ENCODE measurements around the gene FEV.

FEV gene

DNA sequence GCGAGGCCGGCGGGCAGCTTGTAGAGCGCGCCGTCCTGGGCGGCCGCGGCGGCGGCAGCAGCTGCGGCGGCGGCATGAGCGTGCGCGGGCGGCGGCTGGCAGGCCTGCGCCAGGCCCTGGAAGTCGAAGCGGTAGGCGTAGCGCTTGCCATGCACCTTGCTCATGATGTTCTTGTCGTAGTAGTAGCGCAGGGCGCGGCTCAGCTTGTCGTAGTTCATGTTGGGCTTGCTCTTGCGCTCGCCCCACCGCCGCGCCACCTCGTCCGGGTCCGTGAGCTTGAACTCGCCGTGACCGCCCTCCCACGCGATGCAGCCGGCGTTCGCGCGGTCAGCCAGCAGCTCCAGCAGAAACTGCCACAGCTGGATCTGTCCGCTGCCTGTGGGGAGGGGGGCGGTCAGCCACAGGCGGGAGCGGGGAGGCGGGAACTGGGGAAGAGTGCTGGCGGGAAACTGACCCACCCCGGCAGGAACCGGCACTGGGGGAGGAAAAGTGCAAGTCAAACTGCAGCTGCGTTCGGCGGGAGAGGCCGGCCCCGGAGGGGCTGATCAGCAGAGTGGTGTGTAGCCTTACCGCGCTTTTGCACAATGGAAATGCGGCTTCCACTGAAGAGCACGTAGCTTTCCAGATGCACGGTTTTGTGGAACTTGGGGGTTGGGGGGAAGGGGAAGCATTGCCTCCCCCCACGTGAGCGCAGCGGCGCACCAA, 3.0 kb downstream of the FEV start:
- TF ChIP-seq, protein P1, sequence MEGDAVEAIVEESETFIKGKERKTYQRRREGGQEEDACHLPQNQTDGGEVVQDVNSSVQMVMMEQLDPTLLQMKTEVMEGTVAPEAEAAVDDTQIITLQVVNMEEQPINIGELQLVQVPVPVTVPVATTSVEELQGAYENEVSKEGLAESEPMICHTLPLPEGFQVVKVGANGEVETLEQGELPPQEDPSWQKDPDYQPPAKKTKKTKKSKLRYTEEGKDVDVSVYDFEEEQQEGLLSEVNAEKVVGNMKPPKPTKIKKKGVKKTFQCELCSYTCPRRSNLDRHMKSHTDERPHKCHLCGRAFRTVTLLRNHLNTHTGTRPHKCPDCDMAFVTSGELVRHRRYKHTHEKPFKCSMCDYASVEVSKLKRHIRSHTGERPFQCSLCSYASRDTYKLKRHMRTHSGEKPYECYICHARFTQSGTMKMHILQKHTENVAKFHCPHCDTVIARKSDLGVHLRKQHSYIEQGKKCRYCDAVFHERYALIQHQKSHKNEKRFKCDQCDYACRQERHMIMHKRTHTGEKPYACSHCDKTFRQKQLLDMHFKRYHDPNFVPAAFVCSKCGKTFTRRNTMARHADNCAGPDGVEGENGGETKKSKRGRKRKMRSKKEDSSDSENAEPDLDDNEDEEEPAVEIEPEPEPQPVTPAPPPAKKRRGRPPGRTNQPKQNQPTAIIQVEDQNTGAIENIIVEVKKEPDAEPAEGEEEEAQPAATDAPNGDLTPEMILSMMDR (IDR thresholded peaks at IDR 0.05; ENCODE audit: borderline replicate concordance, insufficient read depth, low read depth, low read length) = no peak
- no peak overlapping the region for H3K4me3 ChIP-seq (ENCODE audit: low read depth, low read length)

DNA sequence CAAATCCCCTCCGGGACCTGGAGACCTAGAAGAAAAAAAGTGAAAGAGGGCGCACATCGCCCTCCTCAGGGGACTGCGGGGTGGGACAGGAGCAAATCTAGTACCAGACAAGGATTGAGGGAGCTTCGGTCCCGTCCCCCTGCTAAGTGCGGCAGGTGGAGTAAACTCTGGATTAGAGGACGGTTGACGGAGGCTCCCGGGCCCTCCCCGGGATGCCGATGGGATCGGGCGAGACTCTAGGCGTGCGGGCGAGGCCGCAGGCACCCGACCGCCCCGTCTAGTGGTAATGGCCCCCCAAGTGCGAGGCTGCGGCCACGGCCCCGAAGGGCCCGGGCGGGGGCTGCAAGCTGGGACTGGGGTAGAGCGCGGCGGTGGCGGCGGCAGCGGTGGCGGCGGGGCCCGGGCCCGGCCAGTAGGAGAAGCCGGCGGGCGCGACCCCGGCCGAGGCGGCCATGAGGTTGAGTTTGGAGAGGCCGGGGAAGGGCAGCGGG, 3.5 kb downstream of the FEV start:
- H3K4me3 ChIP-seq (ENCODE audit: low read depth, low read length) = no peak overlapping the region
- TF ChIP-seq, protein P1 (IDR thresholded peaks at IDR 0.05; ENCODE audit: borderline replicate concordance, insufficient read depth, low read depth, low read length) = no peak

DNA sequence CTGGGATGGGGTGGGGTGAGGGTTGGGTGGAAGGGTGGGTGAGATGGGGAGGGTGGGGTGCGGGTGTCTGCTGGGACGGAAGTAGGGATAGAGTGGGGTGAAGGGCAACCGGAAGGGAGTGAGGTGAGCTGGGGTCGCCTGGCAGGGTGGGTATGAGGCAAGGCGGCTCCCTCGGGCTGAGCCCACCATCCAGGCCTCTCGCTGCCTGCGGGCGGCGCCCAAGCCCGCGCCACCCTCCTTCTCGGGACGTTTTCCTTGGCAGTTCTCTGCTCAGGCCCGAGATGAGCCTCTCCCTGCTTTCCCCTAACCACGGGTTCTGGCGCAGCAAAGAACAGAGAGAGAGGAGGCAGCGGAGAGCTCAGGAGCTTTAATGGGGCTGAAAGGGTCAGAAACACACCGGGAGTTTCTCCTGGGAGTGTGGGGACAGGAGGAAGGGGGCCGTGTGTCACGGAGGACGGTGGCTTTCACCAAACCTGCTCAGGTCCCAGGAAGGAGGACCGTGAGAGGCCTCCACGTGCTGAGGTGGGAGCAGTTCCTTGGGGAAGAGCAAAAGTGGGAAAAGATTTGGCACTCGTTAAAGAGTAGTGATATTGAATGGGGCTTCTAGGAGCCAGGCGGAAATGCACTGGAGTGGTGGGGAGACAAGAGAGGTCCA, 4.1 kb downstream of the FEV start:
- TF ChIP-seq, protein P1 (IDR thresholded peaks at IDR 0.05; ENCODE audit: borderline replicate concordance, insufficient read depth, low read depth, low read length) = no peak
- no peak overlapping the region for H3K4me3 ChIP-seq (ENCODE audit: low read depth, low read length)

DNA sequence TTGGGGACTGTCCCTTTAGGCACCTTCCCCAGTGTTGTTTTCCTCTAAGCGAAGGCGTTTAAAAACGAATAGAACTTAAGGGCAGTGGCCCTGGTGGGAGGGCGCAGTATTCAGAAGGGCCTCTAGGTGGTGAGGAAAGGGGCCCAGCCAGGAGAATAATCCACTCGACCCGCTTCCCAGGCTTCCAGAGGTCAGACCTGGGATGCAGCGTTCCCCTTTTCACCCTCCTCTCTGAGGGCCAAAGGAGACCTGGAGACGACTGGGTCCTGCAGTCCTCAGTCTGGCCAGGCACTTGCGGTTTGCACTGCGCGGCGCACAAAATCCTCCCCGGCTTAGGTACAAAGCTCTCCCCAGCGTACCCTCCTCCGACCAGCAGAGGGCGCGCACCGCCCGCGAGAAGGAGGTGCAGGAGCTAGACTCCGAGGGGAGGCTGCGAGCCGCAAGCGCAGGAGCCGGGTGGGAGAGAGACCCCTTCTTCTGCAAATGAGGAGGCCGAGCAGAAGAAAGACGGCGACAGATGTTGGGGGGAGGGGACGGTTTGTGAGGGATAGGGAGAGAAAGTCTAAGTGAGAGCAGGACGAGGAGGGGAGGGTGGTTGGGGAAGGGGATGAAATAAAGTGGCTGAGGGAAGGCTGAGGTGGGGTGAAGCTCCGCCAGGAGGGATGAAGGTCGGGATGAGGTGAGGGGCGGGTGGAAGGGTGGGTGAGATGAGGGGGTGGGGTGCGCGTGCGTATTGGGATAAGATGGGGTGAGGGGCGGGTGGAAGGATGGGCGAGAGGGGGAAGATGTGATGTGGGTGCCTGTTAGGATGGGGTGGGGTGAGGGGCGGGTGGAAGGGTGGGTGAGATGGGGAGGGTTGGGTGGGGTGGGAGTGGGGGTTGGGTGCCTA, 4.9 kb downstream of the FEV start:
- TF ChIP-seq, protein P1 (IDR thresholded peaks at IDR 0.05; ENCODE audit: borderline replicate concordance, insufficient read depth, low read depth, low read length) = peak; percentile 92
- H3K4me3 ChIP-seq (ENCODE audit: low read depth, low read length) = peak overlapping the region; percentile 31

DNA sequence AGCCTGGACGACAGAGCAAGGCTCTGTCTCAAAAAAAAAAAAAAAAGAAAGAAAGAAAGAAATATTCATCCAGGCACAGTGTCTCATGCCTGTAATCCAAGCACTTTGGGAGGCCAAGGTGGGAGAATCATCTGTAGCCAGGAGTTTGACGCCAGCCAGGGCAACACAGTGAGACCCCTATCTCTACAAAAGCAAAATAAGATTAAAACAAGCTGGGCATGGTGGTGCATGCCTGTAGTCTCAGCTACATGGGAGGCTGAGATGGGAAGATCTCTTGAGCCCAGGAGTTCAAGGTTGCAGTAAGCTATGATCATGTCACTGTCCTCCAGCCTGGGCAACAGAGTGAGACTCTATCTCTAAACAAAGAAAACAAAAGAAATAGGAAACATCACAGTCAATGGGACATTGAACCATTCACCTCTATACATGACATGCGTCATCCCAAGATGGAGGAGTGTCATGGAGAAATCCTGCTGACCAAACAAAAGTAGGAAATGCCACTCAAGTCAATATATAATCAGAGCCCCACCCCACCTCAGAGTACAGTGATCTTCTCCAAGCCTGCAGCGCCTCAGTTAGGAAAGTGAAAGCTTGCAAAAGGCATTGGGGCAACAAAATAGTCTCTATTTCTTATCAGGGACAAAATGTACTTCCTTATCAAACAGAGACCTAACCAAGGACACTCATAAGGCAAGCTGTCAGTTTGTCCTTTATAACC, 9.8 kb downstream of the FEV start:
- H3K4me3 ChIP-seq (ENCODE audit: low read depth, low read length) = no peak overlapping the region

DNA sequence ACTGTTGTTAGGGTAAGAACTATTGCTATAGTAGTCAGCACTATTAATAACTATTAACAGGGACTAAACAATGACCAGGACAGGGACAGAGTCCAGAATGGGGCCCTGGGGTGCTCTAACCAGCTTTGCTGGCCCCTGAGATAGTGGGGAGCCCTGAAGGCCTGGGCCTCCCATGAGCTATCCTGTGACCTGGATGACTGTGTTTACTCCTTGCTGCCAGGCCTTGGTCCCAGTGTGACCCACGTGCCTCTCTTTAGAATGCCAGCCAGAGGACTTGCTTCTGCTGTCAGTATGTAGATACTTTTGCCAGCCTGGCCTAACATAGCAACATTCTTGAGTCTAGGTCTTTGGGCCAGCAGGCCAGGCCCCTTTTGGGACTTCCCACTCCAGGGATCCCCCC, 14.1 kb downstream of the FEV start:
- TF ChIP-seq, protein P1 (IDR thresholded peaks at IDR 0.05; ENCODE audit: borderline replicate concordance, insufficient read depth, low read depth, low read length) = no peak

More for the DNA sequence above, 9.8 kb downstream of the FEV start:
- TF ChIP-seq, protein P1 (IDR thresholded peaks at IDR 0.05; ENCODE audit: borderline replicate concordance, insufficient read depth, low read depth, low read length) = no peak

More for the DNA sequence above, 14.1 kb downstream of the FEV start:
- no peak overlapping the region for H3K4me3 ChIP-seq (ENCODE audit: low read depth, low read length)
